ENCODE measurements around the gene TTC9C.
A peak's percentile ranks its signal among the peaks of the same experiment; 100 is the strongest.
"Not testable (repeated sequence)": the region's sequence is repeated elsewhere in the genome, so short reads cannot be mapped to it uniquely, and the experiment has no call there.

TTC9C gene

DNA sequence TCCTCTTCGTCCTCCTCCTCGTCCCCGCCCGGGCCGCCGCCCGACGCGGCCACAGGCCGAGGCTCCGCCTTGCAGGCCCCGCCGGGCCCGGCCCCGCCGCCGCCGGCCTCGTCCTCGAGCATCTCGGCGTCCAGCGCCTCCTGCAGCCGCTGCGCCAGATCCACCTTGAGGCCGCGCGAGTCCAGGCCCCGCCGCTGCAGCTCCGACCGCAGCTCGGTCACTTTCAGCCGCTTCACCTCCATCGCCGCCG lies 1.4 kb upstream of the TTC9C start:
- TF ChIP-seq, protein P1, sequence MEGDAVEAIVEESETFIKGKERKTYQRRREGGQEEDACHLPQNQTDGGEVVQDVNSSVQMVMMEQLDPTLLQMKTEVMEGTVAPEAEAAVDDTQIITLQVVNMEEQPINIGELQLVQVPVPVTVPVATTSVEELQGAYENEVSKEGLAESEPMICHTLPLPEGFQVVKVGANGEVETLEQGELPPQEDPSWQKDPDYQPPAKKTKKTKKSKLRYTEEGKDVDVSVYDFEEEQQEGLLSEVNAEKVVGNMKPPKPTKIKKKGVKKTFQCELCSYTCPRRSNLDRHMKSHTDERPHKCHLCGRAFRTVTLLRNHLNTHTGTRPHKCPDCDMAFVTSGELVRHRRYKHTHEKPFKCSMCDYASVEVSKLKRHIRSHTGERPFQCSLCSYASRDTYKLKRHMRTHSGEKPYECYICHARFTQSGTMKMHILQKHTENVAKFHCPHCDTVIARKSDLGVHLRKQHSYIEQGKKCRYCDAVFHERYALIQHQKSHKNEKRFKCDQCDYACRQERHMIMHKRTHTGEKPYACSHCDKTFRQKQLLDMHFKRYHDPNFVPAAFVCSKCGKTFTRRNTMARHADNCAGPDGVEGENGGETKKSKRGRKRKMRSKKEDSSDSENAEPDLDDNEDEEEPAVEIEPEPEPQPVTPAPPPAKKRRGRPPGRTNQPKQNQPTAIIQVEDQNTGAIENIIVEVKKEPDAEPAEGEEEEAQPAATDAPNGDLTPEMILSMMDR (IDR thresholded peaks at IDR 0.05; ENCODE audit: borderline replicate concordance, control extremely low read depth, extremely low read depth, insufficient read depth, missing control alignments) = no peak
- DNase-seq (ENCODE audit: low spot score) = no peak
- in situ Hi-C loops (cut with MboI; ENCODE audit: low sequenced_read_pairs, unreplicated experiment) = no loop called here

- peak; percentile 98 for DNase-seq (ENCODE audit: low spot score)
- TF ChIP-seq, protein P1 (IDR thresholded peaks at IDR 0.05; ENCODE audit: borderline replicate concordance, control extremely low read depth, extremely low read depth, insufficient read depth, missing control alignments) = no peak
- in situ Hi-C loops (cut with MboI; ENCODE audit: low sequenced_read_pairs, unreplicated experiment) = no loop called here
These were observed 968 bp upstream of the TTC9C start, which contains the start of gene HNRNPUL2 for GRCh38 chr11:62727165-62727871. TSS of gene HNRNPUL2 (minus strand) at chr11:62727457. CDS start at chr11:62727156, 301 bp downstream.

GRCh38 chr11:62727872-62728170 lies 465 bp upstream of the TTC9C start:
- in situ Hi-C loops (cut with MboI; ENCODE audit: low sequenced_read_pairs, unreplicated experiment) = no loop called here
- TF ChIP-seq, protein P1 (IDR thresholded peaks at IDR 0.05; ENCODE audit: borderline replicate concordance, control extremely low read depth, extremely low read depth, insufficient read depth, missing control alignments) = no peak

GRCh38 chr11:62730076-62730475 lies 1.8 kb downstream of the TTC9C start:
- DNase-seq (ENCODE audit: low spot score); in situ Hi-C loops (cut with MboI; ENCODE audit: low sequenced_read_pairs, unreplicated experiment): not testable (repeated sequence)

More at GRCh38 chr11:62727872-62728170, 465 bp upstream of the TTC9C start:
- peak; percentile 87 for DNase-seq (ENCODE audit: low spot score)

DNA sequence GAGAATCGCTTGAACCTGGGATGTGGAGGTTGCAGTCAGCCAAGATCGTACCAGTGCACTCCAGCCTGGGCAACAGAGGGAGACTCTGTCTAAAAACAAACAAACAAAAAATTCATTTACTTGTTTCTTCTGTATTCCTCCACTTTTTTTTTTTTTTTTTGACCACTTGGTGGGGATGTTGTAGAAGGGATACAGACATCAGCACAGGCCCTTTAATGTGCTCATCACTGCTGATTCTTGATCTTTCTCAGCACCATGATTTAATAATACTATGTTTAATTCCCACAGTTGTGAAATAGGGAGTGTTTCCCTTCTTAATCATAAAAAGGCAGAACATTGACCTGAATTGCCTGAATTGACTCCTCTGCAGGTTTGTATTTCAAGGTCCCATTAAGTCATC lies 4.5 kb downstream of the TTC9C start:
- TF ChIP-seq, protein P1 (IDR thresholded peaks at IDR 0.05; ENCODE audit: borderline replicate concordance, control extremely low read depth, extremely low read depth, insufficient read depth, missing control alignments) = no peak
- DNase-seq (ENCODE audit: low spot score) = no peak
- in situ Hi-C loops (cut with MboI; ENCODE audit: low sequenced_read_pairs, unreplicated experiment) = no loop called here

- no peak for DNase-seq (ENCODE audit: low spot score)
- in situ Hi-C loops (cut with MboI; ENCODE audit: low sequenced_read_pairs, unreplicated experiment) = no loop called here
- TF ChIP-seq, protein P1 (IDR thresholded peaks at IDR 0.05; ENCODE audit: borderline replicate concordance, control extremely low read depth, extremely low read depth, insufficient read depth, missing control alignments) = no peak
These were observed 8.9 kb downstream of the TTC9C start for GRCh38 chr11:62737196-62737595.

DNA sequence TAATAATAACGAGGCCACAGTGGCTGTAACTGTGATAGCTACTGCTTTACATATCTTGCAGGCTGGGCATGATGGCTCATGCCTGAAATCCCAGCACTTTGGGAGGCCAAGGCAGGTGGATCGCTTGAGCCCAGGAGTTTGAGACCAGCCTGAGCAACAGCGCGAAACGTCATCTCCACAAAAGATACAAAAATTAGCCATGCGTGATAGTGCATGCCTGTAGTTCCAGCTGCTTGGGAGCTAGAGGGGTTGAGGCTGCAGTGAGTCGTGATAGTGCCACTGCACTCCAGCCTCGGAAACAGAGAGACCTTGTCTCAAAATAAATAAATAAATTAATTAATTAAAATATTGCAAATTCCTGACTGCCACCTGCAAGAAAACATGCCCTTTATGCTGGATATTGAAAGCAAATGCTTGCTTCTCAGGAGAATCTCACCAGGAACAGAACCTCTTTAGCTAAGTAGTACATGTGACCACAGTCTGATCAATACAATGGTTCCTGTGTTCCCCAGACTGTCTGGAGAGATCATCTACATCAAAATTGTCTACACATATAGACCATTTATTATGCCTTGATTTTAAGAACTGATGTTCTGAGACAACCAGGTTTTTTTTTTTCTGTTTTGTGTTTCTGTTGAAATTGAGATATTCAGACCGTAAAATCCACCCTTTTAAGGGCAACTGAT lies 19.3 kb downstream of the TTC9C start:
- in situ Hi-C loops (cut with MboI; ENCODE audit: low sequenced_read_pairs, unreplicated experiment) = no loop called here
- TF ChIP-seq, protein P1 (IDR thresholded peaks at IDR 0.05; ENCODE audit: borderline replicate concordance, control extremely low read depth, extremely low read depth, insufficient read depth, missing control alignments) = no peak
- no peak for DNase-seq (ENCODE audit: low spot score)

GRCh38 chr11:62749931-62750330 lies 21.6 kb downstream of the TTC9C start:
- in situ Hi-C loops (cut with MboI; ENCODE audit: low sequenced_read_pairs, unreplicated experiment); DNase-seq (ENCODE audit: low spot score): not testable (repeated sequence)
